Breast epithelium (tissue), 4 donors: Measurements from ENCODE around the gene RTN4RL1. TPM values are rescaled to one million over a fixed set of nuclear protein-coding genes. Genes with fewer than 3 reads are reported as not detected.

Experiments used
- DNase-seq, 2 donors: peaks; one replicate each; pipeline ENCODE4 v3.0.0-alpha.2; 2019; ENCODE audit warnings: low spot score in 2 of 2
- H3K27ac ChIP-seq, 2 donors: fragments of 200-600 bp; sonication (generic) in 1 of 2; one replicate each; pipeline ENCODE4 v1.5.1; 2016 to 2019; ENCODE audit warnings: mild to moderate bottlenecking in 1 of 2
- H3K27me3 ChIP-seq, 2 donors: fragments of 200-600 bp; sonication (generic) in 1 of 2; one replicate each; pipeline versions ENCODE4 v1.5.1 to v1.6.0; 2017 to 2019; ENCODE audit warnings: control low read depth in 1 of 2, mild to moderate bottlenecking in 1 of 2
- H3K36me3 ChIP-seq: fragments of 200-600 bp; one replicate; pipeline ENCODE4 v1.5.1; 2019
- H3K4me1 ChIP-seq, 2 donors: fragments of 200-600 bp; sonication (generic); one replicate each; pipeline ENCODE4 v1.5.1; 2016 to 2019; ENCODE audit warnings: control low read depth in 1 of 2
- H3K4me3 ChIP-seq, 3 donors: fragments of 200-600 bp; sonication (generic); 1 replicate in 2 of 3; 2 replicates in 1 of 3; pipeline ENCODE4 v1.5.1; 2016 to 2019; ENCODE audit warnings: mild to moderate bottlenecking in 3 of 3, moderate library complexity in 2 of 3
- H3K9me3 ChIP-seq, 2 donors: fragments of 200-600 bp; sonication (generic) in 1 of 2; one replicate each; pipeline ENCODE4 v1.5.1; 2016 to 2019; ENCODE audit warnings: control low read depth in 1 of 2
- POLR2A ChIP-seq: fragments of 450-650 bp; IDR thresholded peaks from one replicate; pipeline ENCODE4 v1.6.1; 2016; ENCODE audit warnings: antibody characterized with exemption, mild to moderate bottlenecking, moderate library complexity
- POLR2AphosphoS5 ChIP-seq, 3 donors: sonication (generic); formaldehyde crosslinking; IDR thresholded peaks; one replicate each; pipeline ENCODE4 v1.6.1; 2017; ENCODE audit warnings: antibody characterized with exemption in 3 of 3
- intact Hi-C: fragments of 100-400 bp; cut with DNase I; formaldehyde crosslinking; loops from one replicate; pipeline ENCODE4 v1.15.1; 2023; ENCODE audit warnings: low total_unique reads
- total RNA-seq, 3 donors: library from RNA; depleted of rRNA; stranded (reverse); fragments of >200 nt; gene quantifications; one replicate each; pipeline ENCODE4 v1.1.0, GENCODE V29; 2016
- TF ChIP-seq, protein P1 (sequence below), 3 donors: fragments of 450-650 bp; IDR thresholded peaks; one replicate each; pipeline ENCODE4 v1.5.1; 2016 to 2017; ENCODE audit warnings: antibody characterized with exemption in 3 of 3, mild to moderate bottlenecking in 3 of 3, moderate library complexity in 3 of 3

RTN4RL1 gene
- total RNA-seq, 3 donors from 2014 or later = 3.8 to 19.6 (median 14.1) TPM

DNA sequence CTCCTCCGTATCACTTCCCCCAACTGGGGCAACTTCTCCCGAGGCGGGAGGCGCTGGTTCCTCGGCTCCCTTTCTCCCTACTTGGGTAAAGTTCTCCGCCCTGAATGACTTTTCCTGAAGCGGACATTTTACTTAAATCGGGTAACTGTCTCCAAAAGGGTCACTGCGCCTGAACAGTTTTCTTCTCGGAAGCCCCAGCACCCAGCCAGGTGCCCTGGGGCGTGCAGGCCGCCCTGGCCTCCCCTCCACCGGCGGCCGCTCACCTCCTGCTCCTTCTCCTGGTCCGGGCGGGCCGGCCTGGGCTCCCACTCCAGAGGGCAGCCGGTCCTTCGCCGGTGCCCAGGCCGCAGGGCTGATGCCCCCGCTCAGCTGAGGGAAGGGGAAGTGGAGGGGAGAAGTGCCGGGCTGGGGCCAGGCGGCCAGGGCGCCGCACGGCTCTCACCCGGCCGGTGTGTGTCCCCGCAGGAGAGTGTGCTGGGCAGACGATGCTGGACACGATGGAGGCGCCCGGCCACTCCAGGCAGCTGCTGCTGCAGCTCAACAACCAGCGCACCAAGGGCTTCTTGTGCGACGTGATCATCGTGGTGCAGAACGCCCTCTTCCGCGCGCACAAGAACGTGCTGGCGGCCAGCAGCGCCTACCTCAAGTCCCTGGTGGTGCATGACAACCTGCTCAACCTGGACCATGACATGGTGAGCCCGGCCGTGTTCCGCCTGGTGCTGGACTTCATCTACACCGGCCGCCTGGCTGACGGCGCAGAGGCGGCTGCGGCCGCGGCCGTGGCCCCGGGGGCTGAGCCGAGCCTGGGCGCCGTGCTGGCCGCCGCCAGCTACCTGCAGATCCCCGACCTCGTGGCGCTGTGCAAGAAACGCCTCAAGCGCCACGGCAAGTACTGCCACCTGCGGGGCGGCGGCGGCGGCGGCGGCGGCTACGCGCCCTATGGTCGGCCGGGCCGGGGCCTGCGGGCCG is 31.4 kb upstream of the RTN4RL1 start:
- intact Hi-C loops = loop anchor here (5.0 kb wide), 1 partner anchor 186 kb away; no protein-coding TSS in a partner anchor
- H3K9me3 ChIP-seq = no peaks in the 10 kb centered on the region
- DNase-seq = no peak
- no peaks in the 10 kb centered on the region for H3K27me3 ChIP-seq
- TF ChIP-seq POLR2A (no peak), POLR2AphosphoS5 (IDR thresholded peaks at IDR 0.05) (peak in 1 of 3 donors; percentile 22)
- H3K36me3 ChIP-seq = no peaks in the 10 kb centered on the region
- H3K4me1 ChIP-seq = peaks cover 3 to 6% of the 10 kb centered on the region in 2 donors
- peak overlapping the region; percentile 85 to 89 for H3K27ac ChIP-seq
- H3K4me3 ChIP-seq = peak overlapping the region; percentile 61 to 84 (median 70)

DNA sequence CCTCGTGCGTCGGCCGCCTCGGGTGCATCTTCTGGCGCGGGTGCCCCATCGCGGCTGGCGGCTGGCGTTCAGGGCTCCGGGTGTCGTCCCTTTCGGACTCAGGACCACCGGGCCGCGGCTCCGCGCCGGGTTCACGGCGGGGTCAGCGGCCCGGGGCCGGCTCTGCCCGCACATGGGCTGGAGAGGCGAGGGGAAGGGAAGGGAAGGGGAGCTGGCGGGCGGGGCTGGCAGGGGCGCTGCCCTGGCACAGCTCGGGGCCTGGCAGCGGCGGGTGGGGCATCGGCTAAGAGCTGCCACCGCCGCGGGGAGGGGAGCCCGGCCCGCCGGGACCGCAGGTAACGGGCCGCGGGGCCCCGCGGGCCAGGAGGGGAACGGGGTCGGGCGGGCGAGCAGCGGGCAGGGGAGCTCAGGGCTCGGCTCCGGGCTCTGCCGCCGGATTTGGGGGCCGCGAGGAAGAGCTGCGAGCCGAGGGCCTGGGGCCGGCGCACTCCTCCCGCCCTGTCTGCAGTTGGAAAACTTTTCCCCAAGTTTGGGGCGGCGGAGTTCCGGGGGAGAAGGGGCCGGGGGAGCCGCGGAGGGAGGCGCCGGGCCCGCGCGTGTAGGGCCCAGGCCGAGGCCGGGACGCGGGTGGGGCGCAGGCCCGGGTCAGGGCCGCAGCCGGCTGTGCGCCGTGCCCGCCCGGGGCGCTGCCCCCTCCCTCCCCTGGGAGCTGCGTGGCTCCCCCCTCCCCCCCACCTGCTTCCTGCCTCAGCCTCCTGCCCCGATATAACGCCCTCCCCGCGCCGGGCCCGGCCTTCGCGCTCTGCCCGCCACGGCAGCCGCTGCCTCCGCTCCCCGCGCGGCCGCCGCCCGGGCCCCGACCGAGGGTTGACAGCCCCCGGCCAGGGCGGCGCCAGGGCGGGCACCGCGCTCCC is 30.4 kb upstream of the RTN4RL1 start:
- intact Hi-C loops = loop anchor here (5.0 kb wide), 1 partner anchor 187 kb away; no protein-coding TSS in a partner anchor
- no peak for DNase-seq
- H3K4me1 ChIP-seq = peaks cover 10 to 11% of the 10 kb centered on the region in 2 donors
- H3K4me3 ChIP-seq = peak overlapping the region; percentile 61 to 84 (median 70)
- TF ChIP-seq POLR2A = no peak
- TF ChIP-seq, protein P1, sequence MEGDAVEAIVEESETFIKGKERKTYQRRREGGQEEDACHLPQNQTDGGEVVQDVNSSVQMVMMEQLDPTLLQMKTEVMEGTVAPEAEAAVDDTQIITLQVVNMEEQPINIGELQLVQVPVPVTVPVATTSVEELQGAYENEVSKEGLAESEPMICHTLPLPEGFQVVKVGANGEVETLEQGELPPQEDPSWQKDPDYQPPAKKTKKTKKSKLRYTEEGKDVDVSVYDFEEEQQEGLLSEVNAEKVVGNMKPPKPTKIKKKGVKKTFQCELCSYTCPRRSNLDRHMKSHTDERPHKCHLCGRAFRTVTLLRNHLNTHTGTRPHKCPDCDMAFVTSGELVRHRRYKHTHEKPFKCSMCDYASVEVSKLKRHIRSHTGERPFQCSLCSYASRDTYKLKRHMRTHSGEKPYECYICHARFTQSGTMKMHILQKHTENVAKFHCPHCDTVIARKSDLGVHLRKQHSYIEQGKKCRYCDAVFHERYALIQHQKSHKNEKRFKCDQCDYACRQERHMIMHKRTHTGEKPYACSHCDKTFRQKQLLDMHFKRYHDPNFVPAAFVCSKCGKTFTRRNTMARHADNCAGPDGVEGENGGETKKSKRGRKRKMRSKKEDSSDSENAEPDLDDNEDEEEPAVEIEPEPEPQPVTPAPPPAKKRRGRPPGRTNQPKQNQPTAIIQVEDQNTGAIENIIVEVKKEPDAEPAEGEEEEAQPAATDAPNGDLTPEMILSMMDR (IDR thresholded peaks at IDR 0.05) = no peak
- no peaks in the 10 kb centered on the region for H3K27me3 ChIP-seq
- H3K27ac ChIP-seq = peak overlapping the region; percentile 85 to 89
- H3K9me3 ChIP-seq = no peaks in the 10 kb centered on the region
- H3K36me3 ChIP-seq = no peaks in the 10 kb centered on the region

DNA sequence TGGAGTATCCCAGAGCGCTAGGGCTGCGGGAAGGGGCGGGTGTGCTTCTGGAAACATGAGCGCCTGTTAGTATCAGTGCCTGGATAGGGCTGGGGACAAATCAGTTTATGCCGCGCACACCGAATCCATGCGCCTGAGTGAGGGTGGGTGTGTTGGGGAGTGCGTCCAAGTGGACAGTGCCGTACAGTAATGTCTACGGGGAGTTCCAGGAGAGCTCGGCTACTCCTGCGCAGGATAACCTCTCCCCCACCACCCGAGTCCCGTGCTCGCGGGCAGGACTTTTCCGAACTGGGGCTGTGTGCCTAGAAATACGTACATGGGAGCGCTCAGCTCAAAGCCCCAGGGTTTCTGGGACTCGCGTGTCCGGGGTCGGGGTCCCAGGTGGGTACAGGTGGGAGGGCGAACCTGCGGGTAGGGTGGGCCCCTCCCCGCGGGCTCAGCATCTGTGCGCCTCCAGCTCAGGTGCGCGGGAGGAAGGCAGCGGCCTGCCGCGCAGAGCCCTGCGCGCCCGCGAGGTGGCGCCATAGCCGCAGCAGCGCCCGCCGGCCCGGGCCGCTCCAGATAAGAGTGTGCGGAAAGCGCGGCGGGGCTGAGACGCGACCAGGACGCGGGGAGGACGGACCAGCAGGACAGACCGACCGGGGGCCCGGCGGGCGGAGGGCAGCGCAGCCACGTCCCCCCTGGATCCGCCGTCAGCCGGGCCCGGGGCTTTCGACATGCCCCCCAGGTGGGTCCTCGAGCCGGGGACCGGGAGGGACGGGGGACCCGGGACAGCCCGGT is 29.6 kb upstream of the RTN4RL1 start, which contains the start of gene HIC1:
Gene HIC1, plus strand, starts transcription at position 592 of the 780 bp plus-strand sequence. CDS start 1,588 bp downstream, outside the sequence.
- intact Hi-C loops = loop anchor here (5.0 kb wide), 1 partner anchor 188 kb away; no protein-coding TSS in a partner anchor
- Histone ChIP-seq H3K4me3 (peak within 1 kb of the TSS; percentile 61 to 84 (median 70)), H3K4me1 (peaks cover 10 to 11% of the 10 kb centered on the region in 2 donors), H3K27ac (peak within 1 kb of the TSS; percentile 85 to 89), H3K36me3 (no peaks in the 10 kb centered on the region), H3K9me3 (no peaks in the 10 kb centered on the region), H3K27me3 (no peaks in the 10 kb centered on the region)
- TF ChIP-seq, protein P1 (IDR thresholded peaks at IDR 0.05) = peak; percentile 41 to 97 (median 88)
- TF ChIP-seq POLR2A = peak; percentile 21
- TF ChIP-seq POLR2AphosphoS5 (IDR thresholded peaks at IDR 0.05) = peak; percentile 63 to 71 (median 69)
- peak; percentile 64 to 74 for DNase-seq

DNA sequence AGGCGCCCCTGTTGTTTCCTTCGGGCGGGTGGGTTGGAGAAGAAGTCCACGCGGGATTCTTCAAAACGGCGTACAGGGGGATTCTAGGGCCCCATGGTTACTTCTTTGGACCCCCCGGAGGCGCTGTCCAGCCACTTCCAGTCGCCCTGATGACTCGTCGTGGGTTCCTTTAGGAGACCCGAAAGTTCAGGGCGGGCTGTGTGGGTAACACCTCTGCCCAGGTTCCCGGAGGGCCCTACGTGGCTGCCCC is 29.1 kb upstream of the RTN4RL1 start:
- intact Hi-C loops = no loop called here
- peaks cover 10 to 11% of the 10 kb centered on the region in 2 donors for H3K4me1 ChIP-seq
- DNase-seq = no peak
- TF ChIP-seq POLR2AphosphoS5 (IDR thresholded peaks at IDR 0.05) (no peak), POLR2A (no peak)
- TF ChIP-seq, protein P1 (IDR thresholded peaks at IDR 0.05) = no peak
- no peaks in the 10 kb centered on the region for H3K27me3 ChIP-seq
- no peaks in the 10 kb centered on the region for H3K9me3 ChIP-seq
- no peaks in the 10 kb centered on the region for H3K36me3 ChIP-seq
- H3K4me3 ChIP-seq = peak overlapping the region; percentile 61 to 84 (median 70)
- H3K27ac ChIP-seq = peak overlapping the region; percentile 85 to 89
